GM12801 (cell line): ENCODE data around the gene TRPM3.

Source experiments
- TF ChIP-seq, protein P1 (sequence below): IDR thresholded peaks from one replicate; pipeline ENCODE4 v1.5.1; 2011; ENCODE audit warnings: control low read depth; ENCODE audit not compliant: insufficient read length; ENCODE audit errors: extremely low read depth

TRPM3 gene

DNA sequence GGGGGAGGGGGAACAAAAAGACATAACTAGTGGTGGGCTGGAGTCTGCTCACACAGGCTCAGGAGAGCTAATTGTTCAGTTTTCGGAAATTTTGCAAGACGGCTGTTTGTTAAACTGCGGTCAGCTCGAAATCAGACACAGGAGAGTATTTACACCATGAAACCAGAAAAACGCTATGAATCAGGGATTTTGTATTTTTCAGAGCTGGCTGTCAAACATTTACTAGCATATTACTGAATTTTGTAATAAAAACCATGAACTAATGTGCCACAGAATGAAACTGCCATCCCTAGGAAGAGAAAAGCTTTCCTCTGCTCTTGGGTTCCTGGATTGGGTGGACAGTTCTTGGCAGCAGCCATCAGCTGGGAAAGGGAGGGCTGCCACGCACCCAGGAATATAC is 45.3 kb downstream of the TRPM3 start:
- TF ChIP-seq, protein P1, sequence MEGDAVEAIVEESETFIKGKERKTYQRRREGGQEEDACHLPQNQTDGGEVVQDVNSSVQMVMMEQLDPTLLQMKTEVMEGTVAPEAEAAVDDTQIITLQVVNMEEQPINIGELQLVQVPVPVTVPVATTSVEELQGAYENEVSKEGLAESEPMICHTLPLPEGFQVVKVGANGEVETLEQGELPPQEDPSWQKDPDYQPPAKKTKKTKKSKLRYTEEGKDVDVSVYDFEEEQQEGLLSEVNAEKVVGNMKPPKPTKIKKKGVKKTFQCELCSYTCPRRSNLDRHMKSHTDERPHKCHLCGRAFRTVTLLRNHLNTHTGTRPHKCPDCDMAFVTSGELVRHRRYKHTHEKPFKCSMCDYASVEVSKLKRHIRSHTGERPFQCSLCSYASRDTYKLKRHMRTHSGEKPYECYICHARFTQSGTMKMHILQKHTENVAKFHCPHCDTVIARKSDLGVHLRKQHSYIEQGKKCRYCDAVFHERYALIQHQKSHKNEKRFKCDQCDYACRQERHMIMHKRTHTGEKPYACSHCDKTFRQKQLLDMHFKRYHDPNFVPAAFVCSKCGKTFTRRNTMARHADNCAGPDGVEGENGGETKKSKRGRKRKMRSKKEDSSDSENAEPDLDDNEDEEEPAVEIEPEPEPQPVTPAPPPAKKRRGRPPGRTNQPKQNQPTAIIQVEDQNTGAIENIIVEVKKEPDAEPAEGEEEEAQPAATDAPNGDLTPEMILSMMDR, result no peak

DNA sequence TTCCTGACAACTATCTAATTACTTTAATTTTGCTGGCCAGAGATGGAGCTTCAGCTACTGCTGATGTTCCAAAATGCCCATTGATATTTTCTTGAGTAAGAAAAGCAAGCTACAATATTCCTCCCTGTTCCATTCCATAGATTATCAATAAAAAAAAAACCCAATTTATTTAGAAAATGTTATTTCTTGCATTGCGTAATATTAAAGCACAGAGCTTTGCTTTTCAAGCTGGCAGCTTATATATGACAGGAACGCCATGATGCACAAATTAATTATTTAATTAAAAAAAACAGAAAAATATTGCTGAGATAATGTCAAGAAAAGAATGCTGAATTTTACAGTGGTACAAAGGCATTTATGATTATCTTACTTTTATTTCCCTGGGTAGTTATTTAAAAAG is 47.9 kb downstream of the TRPM3 start:
- TF ChIP-seq, protein P1, result no peak

DNA sequence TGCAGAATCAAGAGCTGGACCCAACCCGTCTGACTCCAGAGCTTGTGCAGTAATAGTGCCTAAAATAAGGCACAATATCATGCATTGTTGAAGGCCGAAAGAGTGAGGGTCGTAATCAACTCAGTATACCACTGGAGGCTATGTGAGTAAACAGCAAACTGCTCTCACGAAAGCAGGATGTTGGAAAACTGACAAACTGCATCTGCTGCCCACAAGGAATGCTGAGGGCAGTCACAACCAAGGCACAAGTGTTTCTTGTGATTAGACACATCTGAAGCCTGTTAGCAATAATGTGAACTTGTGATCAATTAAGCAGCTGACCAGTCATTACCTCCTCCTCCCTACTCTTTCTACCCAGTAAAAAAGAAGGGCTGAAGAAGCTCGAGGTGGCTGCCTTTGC is 48.8 kb downstream of the TRPM3 start:
- TF ChIP-seq, protein P1, result no peak

DNA sequence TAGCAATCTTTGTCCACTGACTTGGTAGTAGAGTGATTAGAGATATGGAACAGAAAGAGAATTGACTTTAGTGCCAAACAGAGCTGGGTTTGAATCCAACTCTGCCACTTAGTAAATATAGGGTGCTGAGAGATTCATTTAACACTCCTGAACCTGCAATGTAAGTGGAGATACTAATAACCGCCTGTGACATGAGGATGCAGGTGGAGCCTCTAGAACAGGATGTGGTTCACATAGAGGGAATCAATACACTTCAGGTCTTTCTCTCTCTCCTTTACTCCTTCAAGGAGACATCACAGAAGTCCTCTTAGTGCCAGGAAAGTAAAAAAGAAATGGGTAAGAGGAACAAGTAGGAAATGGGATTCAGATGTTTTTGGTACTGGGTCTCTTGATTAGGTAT is 49.8 kb downstream of the TRPM3 start:
- TF ChIP-seq, protein P1, result no peak

DNA sequence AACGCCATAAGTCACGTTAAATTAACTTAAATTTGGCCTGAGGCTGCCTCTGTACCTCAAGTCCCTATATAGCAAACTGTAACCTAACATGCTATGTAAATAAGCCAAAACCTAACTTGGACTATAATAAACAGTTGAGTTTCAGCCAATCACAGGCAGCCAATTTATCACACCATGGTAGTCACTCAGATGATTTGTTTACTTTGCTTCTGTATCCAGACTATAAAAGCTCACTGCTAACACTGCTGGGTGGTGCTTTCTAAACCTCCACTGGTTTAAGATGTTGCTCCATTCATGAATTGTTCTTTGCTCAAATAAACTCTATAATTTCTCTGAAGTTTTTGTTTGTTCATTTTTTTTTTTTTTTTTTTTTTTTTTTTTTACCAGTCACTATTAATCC is 62.8 kb downstream of the TRPM3 start:
- TF ChIP-seq, protein P1, result no peak

DNA sequence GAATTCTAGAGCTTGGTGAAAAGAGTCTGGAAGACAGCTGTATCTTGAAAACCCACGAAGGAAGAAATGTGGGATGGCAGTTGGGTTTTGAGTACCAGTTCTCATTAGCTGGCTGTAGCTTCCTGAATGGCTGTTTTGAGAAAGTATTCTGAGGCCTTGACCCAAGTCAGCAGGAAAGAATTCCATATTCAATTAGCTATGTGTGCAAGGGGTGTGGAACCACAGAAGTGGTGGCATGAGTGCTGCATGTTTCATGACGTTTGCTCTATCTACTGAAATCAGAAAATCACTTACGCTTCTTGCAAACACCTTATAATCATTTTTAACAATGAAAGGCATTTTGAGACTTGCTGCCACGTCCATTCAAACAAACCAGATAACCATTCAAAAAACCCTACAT is 69.1 kb downstream of the TRPM3 start:
- TF ChIP-seq, protein P1, result no peak

DNA sequence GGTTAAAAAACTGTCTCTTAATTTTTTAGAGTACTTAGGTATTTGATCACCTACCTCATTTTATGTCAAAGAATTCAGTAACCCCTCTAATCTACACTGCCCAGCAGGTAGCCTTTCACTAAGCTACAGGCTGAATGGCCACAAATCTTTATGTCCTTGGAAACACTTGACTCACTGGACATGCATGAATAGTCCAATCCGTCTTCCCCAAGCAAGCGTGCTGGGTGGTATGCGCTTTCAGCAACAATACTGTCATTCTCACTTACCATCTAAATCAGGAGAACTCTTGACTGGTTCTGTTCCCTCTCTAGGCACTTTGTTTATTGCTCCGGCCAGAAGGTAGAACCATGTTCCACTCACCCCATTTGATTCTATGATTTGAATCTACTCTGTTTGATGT is 73.1 kb downstream of the TRPM3 start:
- TF ChIP-seq, protein P1, result no peak
